GM18858 (cell line): ENCODE measurements around the gene MFRP.

Source experiments
- ATAC-seq: cut with Tn5 transposase; IDR thresholded peaks from one replicate; pipeline ENCODE4 v1.9.1; 2021; ENCODE audit not compliant: unreplicated experiment

MFRP gene

DNA sequence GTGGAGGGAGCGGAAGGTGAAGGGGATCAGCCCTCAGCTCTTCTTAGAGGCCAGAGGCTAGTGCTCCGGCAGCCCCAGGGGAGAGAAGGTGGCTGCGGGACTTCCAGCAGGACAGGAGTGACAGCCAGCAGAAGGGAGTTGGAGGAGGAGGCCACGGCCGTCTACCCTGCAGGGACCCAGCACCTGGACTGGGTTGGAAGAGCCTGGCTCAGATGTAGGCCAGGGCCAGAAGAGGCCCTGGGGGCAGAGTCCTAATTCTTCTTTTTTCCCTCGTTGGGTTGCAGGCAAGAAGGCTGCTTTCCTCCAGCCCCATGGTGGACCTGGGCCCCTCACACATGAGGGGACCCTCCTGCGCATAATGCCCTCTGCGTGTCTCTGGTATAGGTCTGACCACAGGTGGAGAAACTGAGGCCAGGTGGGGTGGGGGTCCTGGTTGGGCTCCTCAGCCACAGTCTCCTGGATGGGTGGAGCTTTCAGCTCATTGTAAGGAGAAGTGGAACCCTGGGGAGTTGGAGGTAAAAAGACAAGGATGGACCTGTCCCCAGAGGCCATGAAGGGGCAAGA, 27.3 kb downstream of the MFRP start:
- no peak for ATAC-seq

DNA sequence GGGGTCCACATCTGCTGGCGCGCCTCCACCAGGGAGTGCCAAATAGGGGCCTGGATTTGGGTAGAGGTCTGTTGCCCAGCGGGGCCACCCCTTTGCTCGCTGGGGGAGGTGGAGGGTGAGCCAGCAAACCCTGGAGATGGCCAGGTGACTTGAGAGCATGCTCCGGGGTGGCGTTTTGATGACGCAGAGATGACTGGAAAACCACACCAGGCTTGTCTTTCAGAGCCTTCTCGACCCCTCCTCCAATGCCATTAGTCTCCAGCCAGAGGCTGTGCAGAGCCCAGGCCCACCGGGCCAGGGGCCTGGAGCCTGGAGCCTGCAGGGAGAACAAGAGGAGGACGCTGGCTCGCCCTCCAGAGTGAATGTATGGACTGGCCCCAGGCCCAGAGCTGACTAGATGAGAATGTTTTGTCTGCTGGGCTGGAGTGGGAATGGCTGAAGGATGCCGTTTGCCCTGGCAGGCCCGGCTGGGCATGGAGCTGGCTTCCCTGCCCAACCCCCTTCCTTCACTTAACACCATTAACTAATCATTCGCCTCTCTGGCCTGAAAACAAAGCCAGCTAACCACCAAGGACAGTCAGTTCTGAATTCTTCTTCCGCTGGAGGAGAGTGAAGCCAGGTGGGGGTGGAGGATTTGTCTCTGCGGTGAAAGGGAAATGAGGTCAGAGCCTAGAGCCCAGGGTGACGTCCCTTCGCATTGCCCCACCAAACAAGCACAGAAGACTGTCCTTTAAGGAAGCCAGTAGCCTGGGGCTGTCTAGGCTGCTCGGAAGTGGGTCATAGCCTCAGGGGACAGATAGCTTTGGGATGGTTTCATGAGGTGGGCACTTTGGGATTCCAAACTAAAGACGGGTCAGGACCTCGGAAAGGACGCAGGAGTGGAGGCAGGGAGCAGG, 28.0 kb downstream of the MFRP start:
- no peak for ATAC-seq

DNA sequence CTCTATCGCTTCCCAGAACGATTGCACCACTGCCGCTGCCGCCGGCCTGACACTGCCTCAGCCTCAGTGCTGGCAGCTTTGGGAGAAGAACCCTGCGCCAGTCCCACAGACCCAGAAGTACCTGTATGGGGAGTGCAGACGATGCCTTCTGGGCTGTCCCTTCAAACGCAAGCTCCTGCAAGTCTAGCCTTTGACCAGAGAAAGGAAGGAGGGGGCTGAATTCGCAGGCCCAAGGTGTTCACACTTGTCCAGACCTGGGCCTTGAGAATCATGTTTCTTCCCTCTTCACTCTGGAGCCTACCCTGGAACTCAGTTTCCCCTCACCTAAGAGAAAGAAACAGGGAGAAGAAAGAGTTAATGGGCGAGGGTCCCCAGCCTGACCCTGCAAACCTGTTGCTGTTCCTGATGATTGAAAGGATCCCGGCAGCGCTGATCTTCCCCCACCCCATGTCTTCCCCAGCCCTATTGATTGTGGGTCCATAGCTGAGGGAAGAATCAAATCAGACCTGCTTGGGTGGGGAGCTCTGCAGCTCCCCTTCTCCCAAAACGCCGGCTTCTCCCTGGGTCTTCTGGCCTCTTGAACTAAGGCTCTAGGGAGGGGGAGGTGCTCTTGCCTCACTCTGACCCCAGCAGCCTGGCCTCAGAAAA, 28.8 kb downstream of the MFRP start:
- ATAC-seq, result no peak

DNA sequence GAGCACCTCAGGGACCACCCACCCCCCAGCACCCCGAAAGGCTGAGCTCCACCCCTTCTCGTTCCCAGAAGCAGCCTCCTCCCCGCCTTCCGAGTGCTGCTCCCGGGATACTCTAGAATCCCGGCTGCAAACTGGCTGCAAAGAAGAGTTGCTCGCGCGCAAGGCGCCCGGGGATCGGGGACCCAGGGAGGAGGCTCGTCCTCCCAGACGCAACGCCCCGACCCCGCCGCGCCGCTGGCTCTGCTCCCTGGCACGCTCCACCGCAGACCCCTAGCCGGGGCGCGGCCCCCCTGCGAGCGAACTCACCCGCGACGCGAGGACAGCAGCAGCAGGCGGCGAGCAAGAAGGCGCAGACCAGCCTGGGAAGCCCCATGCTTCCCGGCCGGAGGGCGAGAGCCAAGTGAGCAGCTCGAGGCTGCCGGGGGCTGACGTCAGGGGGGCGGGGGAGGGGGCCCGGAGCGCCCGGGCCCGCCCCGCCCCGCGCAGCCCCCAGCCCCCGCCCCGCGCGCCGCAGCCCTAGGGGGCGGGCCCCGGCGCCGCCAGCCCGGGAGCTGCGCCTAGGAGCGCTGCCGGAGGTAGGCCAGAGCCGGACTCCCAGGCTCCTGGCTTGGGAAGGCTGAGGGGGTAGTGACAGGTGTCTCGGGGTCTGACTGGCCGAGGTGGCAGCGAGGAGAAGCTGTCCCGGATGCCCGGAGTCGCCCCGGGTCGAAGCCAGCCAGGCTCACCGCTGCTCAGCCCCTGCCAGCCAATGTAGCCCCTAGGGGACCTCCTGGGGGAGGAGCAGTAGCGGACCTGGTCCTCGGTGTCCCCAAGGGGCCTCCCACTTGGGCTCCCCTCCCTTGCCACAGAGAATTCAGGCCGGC, 29.5 kb downstream of the MFRP start, which contains the start of gene MCAM:
Gene MCAM (minus strand): TSS at position 402 of the 863 bp plus-strand sequence. CDS start 29 bp downstream, at position 373.
- no peak for ATAC-seq

DNA sequence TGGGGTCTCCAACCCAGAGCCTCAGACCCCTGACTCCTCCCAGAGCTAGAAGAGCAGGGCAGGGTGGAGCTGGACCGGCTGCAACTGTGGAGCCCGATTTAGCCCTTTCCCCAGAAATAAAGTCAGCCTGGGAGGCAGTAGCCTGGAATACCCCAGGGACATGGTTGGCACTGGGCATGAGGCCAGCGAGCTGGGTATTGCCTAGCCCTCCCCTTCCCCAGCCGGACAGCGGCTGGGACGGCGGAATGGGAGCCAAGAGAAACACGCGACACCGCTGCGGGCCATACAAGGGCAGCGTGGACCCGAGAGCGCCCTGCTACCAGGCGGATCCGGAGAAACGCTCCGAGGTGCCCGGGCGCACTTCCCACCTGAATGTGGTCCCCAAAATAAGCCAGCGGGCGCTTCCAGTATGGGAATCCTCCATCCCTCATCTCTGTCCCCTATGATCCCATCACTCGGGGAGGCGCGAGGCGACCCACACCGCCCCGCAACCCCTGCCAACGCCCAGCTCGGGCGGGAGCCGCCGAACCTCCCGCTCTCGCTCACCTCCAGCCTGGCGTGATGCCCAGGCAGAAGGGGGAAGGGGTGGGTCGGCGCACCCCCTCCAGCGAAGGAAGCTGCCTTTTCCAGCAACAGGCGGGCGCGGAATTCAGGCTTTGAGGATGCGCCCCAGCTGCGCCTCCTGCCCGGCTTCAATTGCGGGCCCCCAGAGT, 30.3 kb downstream of the MFRP start:
- ATAC-seq, result no peak

DNA sequence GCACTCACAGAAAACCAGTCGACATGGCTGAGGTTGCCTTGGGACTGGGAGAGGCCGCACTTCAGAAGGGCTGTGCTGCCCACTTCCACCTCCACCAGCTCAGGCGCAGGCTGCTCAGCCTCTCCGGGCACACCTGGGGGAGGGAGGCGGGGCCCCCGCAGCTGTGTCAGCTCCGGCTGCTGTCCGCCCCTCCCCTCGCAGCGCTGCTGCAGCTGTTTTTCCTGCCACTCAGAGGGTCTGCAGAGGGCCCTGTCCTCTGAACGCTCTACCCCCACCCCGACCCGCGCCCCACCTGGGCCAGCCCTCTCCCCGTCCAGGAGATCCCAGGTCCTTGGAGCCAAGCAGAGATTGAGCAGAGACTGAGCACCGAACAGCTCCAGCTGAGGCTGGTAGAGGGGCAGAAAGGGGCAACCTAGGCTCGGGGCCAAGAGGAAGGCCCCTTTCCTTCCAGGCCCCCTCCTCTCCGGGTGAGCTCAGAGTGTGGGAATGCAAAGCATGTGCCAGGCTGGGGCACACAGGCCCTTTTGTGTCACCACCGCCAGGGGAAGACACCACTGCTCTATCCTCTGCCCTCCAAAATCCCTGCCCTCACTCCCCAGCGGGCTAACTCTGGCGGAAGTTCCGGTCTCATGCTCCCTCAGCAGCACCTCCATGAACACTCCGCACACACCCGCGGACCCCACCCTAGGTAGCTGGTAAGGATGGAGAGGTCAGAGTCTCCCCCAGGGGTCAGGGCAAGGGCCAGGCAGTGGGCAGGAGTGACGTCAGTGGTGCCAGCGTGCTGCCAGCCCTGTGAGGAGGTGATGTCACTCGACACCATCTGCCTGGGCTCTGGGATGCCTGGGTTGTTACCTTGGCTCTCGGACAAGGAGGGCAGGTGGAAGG, 31.1 kb downstream of the MFRP start:
- no peak for ATAC-seq

DNA sequence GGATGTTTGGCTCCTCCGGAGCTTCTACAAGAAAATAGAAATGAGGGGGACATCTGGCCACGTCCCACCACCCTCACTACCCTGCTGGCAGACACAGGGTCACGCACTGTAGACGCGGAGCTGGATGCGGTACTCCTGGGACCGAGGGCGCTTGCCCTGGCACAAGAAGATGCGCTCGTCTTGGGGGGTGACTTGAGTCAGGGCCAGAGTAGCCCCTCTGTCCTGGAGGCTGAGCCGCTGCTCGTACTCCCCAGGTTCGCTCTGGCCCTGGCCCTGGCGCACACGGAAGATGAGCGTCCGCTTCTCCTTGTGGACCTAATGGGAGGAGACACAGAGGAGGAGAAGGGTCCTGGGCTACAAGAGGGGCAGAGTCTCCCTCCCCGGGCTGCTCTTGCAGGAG, 31.8 kb downstream of the MFRP start:
- no peak for ATAC-seq

DNA sequence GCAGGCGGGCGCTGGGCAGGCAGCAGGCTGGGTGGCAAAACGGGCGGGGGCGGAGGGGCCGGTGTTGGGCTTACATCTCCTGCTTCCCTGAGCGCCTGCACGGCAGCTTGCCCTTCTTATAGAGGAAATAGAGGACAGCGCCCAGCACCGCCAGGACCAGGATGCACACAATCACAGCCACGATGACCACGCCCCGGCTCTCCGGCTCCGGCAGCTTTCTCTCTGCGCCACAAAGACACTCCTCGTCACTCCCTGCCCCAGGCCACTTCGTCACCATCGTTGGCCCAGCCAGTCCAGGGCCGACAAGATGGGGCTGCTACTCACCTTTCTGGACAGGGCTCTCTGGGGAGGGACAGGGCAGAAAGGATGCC, 35.8 kb downstream of the MFRP start:
- ATAC-seq, result no peak

DNA sequence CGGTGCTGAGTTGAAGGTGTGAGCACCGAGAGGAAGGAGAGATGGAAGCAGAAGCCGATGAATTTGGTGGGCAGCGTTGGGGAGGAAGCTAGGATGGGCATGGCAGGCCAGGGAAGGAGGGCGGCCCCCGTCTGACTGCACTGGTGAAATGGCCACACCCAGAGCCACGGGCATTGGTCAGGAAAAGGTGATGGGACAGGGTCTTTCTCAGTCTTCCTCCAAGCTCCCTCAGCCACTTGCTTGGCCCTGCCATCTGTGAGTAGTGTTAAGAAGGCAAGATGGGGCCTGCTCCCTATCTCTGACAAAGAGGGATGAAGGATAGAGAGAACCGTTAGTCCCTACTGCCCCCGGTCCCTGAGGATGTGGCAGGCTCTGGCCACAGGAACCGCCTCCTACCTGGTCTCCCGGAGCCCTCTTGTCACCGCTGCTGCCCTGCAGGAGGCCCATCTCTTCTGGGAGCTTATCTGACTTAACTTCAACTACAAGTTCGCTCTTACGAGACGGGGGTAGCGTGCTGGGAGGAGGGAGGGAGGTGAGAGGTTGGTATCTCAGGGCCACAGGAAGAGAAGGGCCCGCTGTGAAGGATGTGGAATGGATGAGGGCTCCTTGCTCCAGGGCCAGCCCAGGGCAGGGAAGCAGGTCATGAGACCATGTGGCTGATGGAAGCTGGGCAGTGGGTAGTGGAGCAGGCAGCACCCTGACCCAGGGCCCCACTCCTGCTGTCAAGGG, 36.4 kb downstream of the MFRP start:
- no peak for ATAC-seq

DNA sequence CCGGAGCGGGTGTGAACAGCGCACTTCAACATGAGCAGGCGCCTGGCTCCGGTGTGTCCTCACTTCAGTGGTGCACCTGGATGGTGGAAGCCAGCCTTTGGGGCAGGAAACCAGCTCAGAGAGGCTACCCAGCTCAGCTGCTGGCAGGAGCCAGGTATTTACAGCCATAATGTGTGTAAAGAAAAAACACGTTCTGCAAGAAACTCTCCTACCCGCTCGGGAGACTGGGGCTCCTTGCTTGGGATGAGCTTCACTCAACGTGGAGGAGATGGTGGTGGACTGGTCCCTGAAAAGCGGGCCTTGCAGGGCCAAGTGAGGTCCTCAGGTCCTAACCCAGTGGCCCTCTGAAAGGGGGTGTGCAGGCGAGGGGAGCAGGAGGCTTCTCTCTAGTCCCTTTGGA, 37.1 kb downstream of the MFRP start:
- no peak for ATAC-seq

DNA sequence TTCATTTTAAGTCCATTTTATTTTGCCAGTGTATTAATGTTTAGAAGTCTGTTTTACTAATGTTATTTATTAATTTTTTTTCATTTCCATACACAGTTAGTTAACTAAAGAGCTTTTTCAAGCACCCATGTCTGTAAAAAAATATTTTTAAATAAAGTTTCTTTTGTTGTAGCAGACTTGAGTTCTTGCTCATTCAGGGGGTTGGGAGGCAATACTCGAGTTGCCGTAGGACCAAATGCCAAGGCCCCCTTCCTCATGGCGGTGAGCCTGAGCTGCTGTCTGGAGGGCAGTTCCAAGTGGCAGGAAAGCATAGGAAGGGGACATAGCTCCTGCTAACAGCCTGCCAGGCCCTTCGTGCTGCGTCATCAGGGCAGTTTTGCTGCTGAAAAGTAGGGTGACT, 38.5 kb downstream of the MFRP start:
- no peak for ATAC-seq

DNA sequence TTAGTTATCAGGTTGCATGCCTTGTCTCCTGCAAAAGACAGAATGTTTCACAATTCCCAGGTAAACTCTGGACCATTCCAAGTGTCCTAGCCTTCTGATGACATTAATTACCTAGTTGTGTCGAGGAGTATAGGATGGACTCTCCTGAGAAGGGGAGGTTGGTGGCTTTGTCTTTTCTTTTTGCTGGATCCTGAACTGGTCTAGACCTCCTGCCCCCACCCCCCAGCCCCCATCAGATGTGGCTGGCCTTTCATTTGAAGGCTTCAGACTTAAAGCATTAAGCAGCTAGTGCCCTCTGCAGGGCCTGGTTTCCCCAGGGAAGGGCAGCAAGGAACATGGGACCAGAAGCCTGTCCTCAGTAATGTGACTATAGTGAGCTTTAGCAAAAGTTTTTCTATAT, 39.3 kb downstream of the MFRP start:
- ATAC-seq, result no peak

DNA sequence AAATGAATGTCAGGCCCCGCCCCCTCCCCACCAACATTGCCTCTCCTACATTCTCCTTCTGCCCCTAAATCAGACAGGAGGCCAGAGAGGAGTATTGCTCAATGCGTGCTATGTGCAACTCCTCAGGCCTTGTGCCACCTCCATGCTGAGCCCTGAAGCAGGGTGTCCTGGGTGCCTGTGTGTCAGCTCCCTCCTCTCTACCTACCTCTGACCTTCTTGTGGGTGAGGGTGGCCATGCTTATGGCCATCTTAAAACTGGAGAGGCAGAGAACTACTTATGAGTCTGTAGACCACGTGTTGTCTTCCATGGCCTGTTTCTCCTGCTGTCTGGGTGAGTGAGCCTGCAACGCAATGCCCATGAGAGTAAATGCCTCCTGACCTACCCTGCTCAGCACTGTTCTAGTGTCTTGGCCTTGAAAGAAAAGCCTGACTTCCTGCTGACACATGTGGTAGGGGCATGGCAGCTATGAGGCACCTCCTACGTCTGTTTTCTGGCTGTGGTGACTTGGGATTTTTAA, 40.1 kb downstream of the MFRP start:
- ATAC-seq, result no peak

DNA sequence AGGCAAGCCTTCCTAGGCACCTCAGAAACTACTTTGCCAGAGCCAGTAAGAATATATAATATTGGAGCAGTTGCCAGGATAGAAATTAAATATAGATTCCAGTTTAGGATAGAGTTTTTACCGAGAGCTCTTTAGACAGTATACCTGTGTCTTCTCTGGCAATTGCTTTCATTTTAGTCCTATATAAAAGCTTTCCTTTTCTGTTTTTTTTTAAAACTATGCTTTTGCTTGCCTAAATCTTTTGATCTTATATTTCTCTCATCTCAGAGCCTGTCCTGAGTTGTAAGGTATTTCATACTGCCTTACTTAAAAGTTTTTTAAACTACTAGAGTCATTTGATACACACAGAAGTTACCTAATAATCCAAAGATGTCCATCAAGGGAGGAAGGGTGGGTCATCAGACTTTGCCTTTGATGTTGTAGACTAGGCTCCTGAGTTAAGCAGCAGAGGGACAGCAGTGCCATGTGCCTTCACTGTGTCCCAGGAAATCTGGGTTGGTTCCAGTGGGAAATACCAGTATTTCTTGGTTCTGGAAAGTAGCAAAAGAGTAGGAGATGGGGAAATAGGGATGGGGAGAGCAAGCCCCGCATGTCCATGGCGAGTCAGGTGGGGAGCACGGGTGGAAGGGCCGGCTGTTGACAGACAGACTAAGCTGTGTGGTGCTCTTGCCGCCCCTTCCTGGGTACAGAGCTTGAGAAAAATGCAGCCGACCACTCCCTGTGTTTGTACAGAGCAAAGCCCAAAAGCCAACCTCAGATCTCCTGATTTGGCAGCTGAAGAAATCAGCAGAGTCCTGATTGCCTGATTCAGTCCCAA, 40.7 kb downstream of the MFRP start:
- no peak for ATAC-seq

DNA sequence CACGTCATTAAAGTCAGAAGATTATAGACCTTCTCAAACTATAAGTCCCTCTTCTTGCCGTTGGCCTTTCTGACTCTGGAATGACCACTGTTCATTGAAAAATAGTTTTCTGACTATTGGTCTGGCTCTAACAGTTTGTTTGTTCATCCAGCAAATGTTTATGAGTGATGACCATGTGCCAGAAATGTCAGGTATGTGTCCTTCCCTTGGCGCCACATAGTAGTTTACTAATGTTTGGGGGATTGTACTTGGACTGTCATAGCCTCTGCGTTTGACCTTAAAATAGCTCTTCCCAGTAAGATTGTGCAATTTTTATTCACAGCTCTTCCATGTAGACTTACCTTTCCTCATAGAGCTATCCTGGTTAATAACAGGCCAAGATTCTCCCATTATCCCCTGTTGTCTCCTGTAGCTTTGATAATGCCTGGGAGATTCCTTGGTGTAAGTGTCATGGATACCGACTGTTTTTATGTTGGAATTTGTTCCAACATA, 43.2 kb downstream of the MFRP start:
- no peak for ATAC-seq

DNA sequence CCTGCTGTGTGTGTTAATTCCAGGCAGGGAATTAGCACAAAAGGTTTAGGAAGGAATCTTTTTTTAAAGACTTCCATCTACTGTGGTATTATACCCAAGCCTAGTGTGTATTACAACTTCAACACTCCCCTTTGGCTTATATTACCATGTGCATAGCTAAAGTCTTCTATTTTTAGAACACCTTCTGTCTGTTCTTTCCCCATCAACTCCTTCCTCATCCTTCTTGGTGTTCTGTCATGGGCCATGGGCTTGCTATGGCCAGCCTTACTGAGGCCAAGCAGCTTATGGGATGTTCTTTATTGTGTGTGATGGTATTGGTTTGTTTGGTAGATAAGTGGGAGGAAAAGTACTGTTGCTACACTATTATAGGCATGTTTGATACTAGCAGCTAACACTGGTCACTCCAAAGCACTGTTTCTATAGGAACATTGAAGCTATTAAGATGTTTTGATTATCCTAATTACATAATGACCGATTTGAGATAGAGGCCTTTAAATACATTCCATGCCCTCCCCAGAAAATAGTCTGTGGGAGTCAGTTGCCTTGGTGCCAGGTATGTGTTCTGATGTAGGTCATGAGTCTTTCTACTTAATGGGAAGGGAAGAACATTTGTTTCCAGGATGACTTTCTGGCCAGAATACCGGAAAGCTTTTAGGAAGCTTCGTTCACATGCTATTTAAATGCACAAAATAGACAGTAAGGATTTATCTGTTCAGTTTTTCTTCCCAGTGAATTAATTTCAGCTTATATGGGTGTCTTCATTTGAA, 46.1 kb downstream of the MFRP start:
- no peak for ATAC-seq

DNA sequence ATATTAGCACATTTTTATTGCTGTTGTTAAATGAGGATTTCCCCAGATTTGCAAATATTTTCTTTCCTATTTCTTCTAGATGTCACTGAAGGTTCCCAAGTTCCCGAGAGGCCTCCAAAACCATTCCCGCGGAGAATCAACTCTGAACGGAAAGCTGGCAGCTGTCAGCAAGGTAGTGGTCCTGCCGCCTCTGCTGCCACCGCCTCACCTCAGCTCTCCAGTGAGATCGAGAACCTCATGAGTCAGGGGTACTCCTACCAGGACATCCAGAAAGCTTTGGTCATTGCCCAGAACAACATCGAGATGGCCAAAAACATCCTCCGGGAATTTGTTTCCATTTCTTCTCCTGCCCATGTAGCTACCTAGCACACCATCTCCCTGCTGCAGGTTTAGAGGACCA, 47.1 kb downstream of the MFRP start:
- no peak for ATAC-seq
